Measurements from ENCODE around the gene BICD1. TPM values are rescaled to one million over a fixed set of nuclear protein-coding genes. Genes with fewer than 3 reads are reported as not detected.
"Not testable (repeated sequence)": the region's sequence is repeated elsewhere in the genome, so short reads cannot be mapped to it uniquely, and the experiment has no call there.

BICD1 gene
- total RNA-seq, 1 donor from 2014 or later = 87.9 TPM

DNA sequence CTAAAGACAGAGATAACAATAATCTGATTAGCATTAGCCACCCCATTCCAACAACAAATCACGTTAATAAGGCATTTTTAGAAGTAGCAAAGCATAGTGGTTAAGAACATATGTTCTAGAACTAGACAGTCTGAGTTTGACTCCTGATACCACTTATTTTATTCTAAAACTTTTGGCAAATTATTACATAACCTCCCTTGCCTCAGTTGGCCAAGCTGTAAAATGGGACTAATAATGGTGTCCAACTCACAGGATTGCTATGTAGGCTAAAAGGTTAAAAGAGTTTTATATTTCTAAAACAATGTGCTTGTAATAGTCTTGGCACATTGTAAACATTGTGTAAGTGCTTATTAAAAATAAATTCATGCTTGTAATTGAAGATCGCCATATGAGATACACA lies 168.0 kb downstream of the BICD1 start:
- DNase-seq (ENCODE audit: low spot score) = no peak
- Mint-ChIP-seq H3K27ac (ENCODE audit: unreplicated experiment) (no peak overlapping the region), H3K36me3 (ENCODE audit: low read depth, unreplicated experiment) (peaks cover 7% of the 10 kb centered on the region), H3K9me3 (ENCODE audit: unreplicated experiment) (no peaks in the 10 kb centered on the region), H3K4me3 (ENCODE audit: unreplicated experiment) (no peak overlapping the region), H3K27me3 (ENCODE audit: unreplicated experiment) (peaks cover 1% of the 10 kb centered on the region), H3K4me1 (ENCODE audit: unreplicated experiment) (peaks cover 36% of the 10 kb centered on the region)
- TF ChIP-seq, protein P1, sequence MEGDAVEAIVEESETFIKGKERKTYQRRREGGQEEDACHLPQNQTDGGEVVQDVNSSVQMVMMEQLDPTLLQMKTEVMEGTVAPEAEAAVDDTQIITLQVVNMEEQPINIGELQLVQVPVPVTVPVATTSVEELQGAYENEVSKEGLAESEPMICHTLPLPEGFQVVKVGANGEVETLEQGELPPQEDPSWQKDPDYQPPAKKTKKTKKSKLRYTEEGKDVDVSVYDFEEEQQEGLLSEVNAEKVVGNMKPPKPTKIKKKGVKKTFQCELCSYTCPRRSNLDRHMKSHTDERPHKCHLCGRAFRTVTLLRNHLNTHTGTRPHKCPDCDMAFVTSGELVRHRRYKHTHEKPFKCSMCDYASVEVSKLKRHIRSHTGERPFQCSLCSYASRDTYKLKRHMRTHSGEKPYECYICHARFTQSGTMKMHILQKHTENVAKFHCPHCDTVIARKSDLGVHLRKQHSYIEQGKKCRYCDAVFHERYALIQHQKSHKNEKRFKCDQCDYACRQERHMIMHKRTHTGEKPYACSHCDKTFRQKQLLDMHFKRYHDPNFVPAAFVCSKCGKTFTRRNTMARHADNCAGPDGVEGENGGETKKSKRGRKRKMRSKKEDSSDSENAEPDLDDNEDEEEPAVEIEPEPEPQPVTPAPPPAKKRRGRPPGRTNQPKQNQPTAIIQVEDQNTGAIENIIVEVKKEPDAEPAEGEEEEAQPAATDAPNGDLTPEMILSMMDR (IDR thresholded peaks at IDR 0.05; ENCODE audit: unreplicated experiment) = no peak

DNA sequence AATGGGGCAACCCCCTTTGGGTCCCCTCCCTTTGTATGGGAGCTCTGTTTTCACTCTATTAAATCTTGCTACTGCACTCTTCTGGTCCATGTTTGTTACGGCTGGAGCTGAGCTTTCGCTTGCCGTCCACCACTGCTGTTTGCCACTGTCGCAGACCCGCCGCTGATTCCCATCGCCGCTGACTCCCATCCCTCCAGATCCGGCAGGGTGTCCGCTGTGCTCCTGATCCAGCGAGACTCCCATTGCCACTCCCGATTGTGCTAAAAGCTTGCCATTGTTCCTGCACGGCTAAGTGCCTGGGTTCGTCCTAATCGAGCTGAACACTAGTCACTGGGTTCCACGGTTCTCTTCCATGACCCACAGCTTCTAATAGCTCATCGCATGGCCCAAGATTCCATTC lies 168.9 kb downstream of the BICD1 start:
- not testable (repeated sequence) for H3K36me3 Mint-ChIP-seq (ENCODE audit: low read depth, unreplicated experiment); DNase-seq (ENCODE audit: low spot score); H3K27me3 Mint-ChIP-seq (ENCODE audit: unreplicated experiment); H3K27ac Mint-ChIP-seq (ENCODE audit: unreplicated experiment); H3K9me3 Mint-ChIP-seq (ENCODE audit: unreplicated experiment)
- Mint-ChIP-seq H3K4me3 (ENCODE audit: unreplicated experiment) (peak overlapping the region; percentile 7), H3K4me1 (ENCODE audit: unreplicated experiment) (peaks cover 33% of the 10 kb centered on the region)

DNA sequence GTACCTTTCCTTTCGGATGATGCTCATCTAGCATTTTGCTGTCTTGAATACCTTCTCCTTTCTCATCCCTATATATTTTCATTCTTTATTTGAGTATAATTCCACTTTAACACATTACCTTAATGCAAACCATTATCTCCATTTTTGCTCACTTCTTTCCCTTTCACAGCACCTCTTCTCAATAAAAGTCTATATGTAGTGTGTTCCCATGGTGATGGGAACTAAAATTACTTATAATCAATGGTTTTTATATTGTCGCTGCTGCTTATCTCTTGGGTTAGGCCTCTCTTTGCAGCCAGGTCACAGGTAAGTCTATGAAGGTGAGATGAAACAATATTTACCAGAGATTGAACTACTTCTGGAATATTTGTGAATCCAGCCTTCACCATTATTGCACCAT lies 171.1 kb downstream of the BICD1 start:
- Mint-ChIP-seq H3K27me3 (ENCODE audit: unreplicated experiment) (peaks cover 3% of the 10 kb centered on the region), H3K4me3 (ENCODE audit: unreplicated experiment) (no peak overlapping the region), H3K9me3 (ENCODE audit: unreplicated experiment) (no peaks in the 10 kb centered on the region), H3K36me3 (ENCODE audit: low read depth, unreplicated experiment) (peaks cover 12% of the 10 kb centered on the region), H3K4me1 (ENCODE audit: unreplicated experiment) (peaks cover 14% of the 10 kb centered on the region), H3K27ac (ENCODE audit: unreplicated experiment) (no peak overlapping the region)
- no peak for DNase-seq (ENCODE audit: low spot score)
- TF ChIP-seq, protein P1 (IDR thresholded peaks at IDR 0.05; ENCODE audit: unreplicated experiment) = no peak

DNA sequence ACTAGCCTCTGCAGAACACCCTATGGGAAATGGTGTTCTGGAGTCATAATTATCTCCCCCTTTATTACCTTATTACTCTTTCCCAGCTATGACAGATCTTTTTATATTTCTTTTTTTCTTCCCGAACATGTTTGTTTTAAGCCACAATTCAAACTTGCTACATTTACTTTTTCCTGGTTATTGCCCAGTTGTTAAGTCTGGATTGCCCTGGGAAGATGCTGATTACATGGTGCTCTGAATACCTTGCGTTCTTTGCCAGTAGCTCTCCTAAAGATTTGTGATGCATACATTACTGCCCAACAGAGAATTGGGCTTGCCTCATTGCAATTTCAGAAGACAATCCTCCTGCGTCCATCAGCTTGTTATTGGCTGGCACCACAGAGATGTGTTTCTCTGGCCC lies 174.5 kb downstream of the BICD1 start:
- H3K4me3 Mint-ChIP-seq (ENCODE audit: unreplicated experiment) = no peak overlapping the region
- H3K27me3 Mint-ChIP-seq (ENCODE audit: unreplicated experiment) = peaks cover 2% of the 10 kb centered on the region
- H3K36me3 Mint-ChIP-seq (ENCODE audit: low read depth, unreplicated experiment) = peaks cover 5% of the 10 kb centered on the region
- TF ChIP-seq, protein P1 (IDR thresholded peaks at IDR 0.05; ENCODE audit: unreplicated experiment) = no peak
- no peak for DNase-seq (ENCODE audit: low spot score)
- no peaks in the 10 kb centered on the region for H3K9me3 Mint-ChIP-seq (ENCODE audit: unreplicated experiment)
- peaks cover 5% of the 10 kb centered on the region for H3K4me1 Mint-ChIP-seq (ENCODE audit: unreplicated experiment)
- H3K27ac Mint-ChIP-seq (ENCODE audit: unreplicated experiment) = no peak overlapping the region

DNA sequence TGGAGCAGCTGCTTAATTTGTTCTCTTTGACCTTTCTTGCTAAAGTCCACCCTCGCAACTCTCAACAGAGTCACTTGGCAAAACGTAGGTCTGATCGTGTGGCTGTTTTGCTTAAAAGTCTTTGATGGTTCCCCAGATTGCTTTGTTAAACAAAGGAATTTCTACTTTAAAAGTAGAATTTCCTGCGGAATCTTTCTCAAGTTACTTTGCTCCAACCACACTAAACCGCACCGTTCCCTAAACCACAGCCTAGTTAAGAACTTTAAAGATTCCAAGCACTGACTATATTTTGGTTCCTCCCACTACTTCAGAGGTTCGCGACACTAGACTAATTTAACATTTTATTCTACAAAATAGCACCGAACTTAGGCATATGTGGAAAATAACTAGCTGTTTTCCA lies 177.9 kb downstream of the BICD1 start:
- peaks cover 5% of the 10 kb centered on the region for H3K4me1 Mint-ChIP-seq (ENCODE audit: unreplicated experiment)
- H3K4me3 Mint-ChIP-seq (ENCODE audit: unreplicated experiment) = no peak overlapping the region
- no peak for DNase-seq (ENCODE audit: low spot score)
- no peaks in the 10 kb centered on the region for H3K9me3 Mint-ChIP-seq (ENCODE audit: unreplicated experiment)
- peaks cover 5% of the 10 kb centered on the region for H3K36me3 Mint-ChIP-seq (ENCODE audit: low read depth, unreplicated experiment)
- no peak overlapping the region for H3K27ac Mint-ChIP-seq (ENCODE audit: unreplicated experiment)
- H3K27me3 Mint-ChIP-seq (ENCODE audit: unreplicated experiment) = peaks cover 2% of the 10 kb centered on the region
- TF ChIP-seq, protein P1 (IDR thresholded peaks at IDR 0.05; ENCODE audit: unreplicated experiment) = no peak

DNA sequence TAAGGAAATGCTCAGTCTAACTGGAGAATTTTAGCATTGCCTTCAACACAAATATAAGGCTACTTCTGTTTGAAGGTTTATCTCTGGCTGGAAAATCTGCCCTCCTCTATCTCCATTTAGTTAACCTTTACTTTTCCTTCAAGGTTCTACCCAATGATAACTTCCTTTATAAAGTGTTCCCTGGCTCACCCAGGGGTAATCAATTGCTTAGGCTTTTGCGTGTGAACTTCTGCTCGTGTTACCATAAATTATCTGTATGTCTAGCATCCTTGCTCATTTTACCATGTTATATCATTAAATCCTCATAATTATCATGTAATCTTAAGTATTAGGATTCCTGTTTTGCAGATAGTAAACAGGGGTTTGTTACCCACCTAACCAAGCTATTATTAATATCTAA lies 178.4 kb downstream of the BICD1 start:
- Mint-ChIP-seq H3K27ac (ENCODE audit: unreplicated experiment) (no peak overlapping the region), H3K9me3 (ENCODE audit: unreplicated experiment) (no peaks in the 10 kb centered on the region), H3K27me3 (ENCODE audit: unreplicated experiment) (peaks cover 2% of the 10 kb centered on the region), H3K36me3 (ENCODE audit: low read depth, unreplicated experiment) (peaks cover 5% of the 10 kb centered on the region), H3K4me3 (ENCODE audit: unreplicated experiment) (no peak overlapping the region), H3K4me1 (ENCODE audit: unreplicated experiment) (peaks cover 5% of the 10 kb centered on the region)
- no peak for DNase-seq (ENCODE audit: low spot score)
- TF ChIP-seq, protein P1 (IDR thresholded peaks at IDR 0.05; ENCODE audit: unreplicated experiment) = no peak

All from endothelial cell (in vitro differentiated cells).